GM18499 (cell line): Measurements from ENCODE around the gene TMEM161B.
A peak's percentile ranks its signal among the peaks of the same experiment; 100 is the strongest.
"Not testable (repeated sequence)": the region's sequence is repeated elsewhere in the genome, so short reads cannot be mapped to it uniquely, and the experiment has no call there.

Experiments used
- ATAC-seq: cut with Tn5 transposase; IDR thresholded peaks from one replicate; pipeline ENCODE4 v1.9.1; 2021; ENCODE audit warnings: moderate number of reproducible peaks; ENCODE audit not compliant: insufficient read depth, unreplicated experiment

TMEM161B gene

GRCh38 chr5:88268385-88269184 is at the start of gene TMEM161B:
TSS of gene TMEM161B (minus strand) at chr5:88268845. CDS start at chr5:88268723, 122 bp downstream.
- ATAC-seq: peak; percentile 99

- no peak for ATAC-seq
These were observed 35.7 kb upstream of the TMEM161B start for GRCh38 chr5:88304356-88304755.

GRCh38 chr5:88298425-88298824 is 29.8 kb upstream of the TMEM161B start:
- no peak for ATAC-seq

- no peak for ATAC-seq
These were observed 22.2 kb upstream of the TMEM161B start for GRCh38 chr5:88290801-88291200.

- no peak for ATAC-seq
These were observed 20.0 kb upstream of the TMEM161B start for GRCh38 chr5:88288528-88289197.

GRCh38 chr5:88287846-88288527 is 19.3 kb upstream of the TMEM161B start:
- no peak for ATAC-seq

GRCh38 chr5:88287302-88287701 is 18.7 kb upstream of the TMEM161B start:
- no peak for ATAC-seq

- no peak for ATAC-seq
These were observed 15.0 kb upstream of the TMEM161B start for GRCh38 chr5:88283690-88284089.

GRCh38 chr5:88281322-88281721 is 12.7 kb upstream of the TMEM161B start:
- ATAC-seq: no peak

- ATAC-seq: no peak
These were observed 10.9 kb upstream of the TMEM161B start for GRCh38 chr5:88279584-88279983.

- no peak for ATAC-seq
These were observed 7.7 kb upstream of the TMEM161B start for GRCh38 chr5:88276378-88276777.

- no peak for ATAC-seq
These were observed 6.9 kb upstream of the TMEM161B start for GRCh38 chr5:88275581-88275980.

GRCh38 chr5:88269222-88269771 is 652 bp upstream of the TMEM161B start:
- peak; percentile 7 for ATAC-seq

- not testable (repeated sequence) for ATAC-seq
These were observed 4.1 kb downstream of the TMEM161B start for GRCh38 chr5:88264565-88264964.

GRCh38 chr5:88263349-88263748 is 5.3 kb downstream of the TMEM161B start:
- ATAC-seq: no peak

GRCh38 chr5:88262116-88262515 is 6.5 kb downstream of the TMEM161B start:
- no peak for ATAC-seq

GRCh38 chr5:88258636-88259035 is 10.0 kb downstream of the TMEM161B start:
- no peak for ATAC-seq

GRCh38 chr5:88256872-88257271 is 11.8 kb downstream of the TMEM161B start:
- ATAC-seq: no peak

- no peak for ATAC-seq
These were observed 12.6 kb downstream of the TMEM161B start for GRCh38 chr5:88256037-88256436.

- no peak for ATAC-seq
These were observed 14.3 kb downstream of the TMEM161B start for GRCh38 chr5:88254320-88254719.
